GM12878 (cell line): Measurements from ENCODE around the gene ADH1C.

Source experiments
- CEBPB ChIP-seq, 2 experiments: fragments of 150-350 bp in 1 of 2; IDR thresholded peaks; 2 replicates each; pipeline ENCODE4 v1.6.1; 2012 to 2014; ENCODE audit warnings: low read depth in 2 of 2, low read length in 2 of 2, borderline replicate concordance in 1 of 2, inconsistent platforms in 1 of 2
- EZH2 ChIP-seq: IDR thresholded peaks from 2 replicates; pipeline ENCODE4 v1.6.1; 2012; ENCODE audit warnings: low read depth, mild to moderate bottlenecking, control low read depth, inconsistent platforms, low read length, borderline replicate concordance; ENCODE audit not compliant: control insufficient read depth
- SREBF2 ChIP-seq: IDR thresholded peaks from 2 replicates; pipeline ENCODE4 v1.6.1; 2012; ENCODE audit warnings: mild to moderate bottlenecking, low read length

DNA sequence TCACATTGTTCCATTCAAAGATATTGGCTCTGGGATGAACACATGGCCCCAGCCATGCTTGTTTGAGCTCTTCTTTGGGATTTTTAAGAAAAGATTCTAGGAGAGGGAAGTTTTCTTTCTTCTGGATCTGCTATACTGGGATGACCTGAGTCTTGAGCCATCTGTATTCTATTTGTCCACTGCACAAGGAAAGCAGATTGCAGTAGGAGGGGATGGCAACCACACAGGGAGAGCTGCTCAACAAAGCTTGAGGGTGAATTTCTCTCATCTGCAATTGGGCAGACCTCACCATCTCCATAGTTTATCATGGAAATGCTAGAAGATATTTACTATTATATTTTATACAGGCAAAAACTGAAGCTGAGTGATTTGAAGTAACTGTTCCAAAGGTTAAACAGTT, 48.3 kb upstream of the ADH1C start:
- TF ChIP-seq CEBPB (IDR thresholded peaks at IDR 0.05; ENCODE audit: borderline replicate concordance in 1 of 2, low read depth in 2 of 2, low read length in 2 of 2) = no peak
- TF ChIP-seq SREBF2 = no peak
- no peak for TF ChIP-seq EZH2
